Posterior cingulate gyrus (tissue), 11 donors: ENCODE results near the gene AKR1B1.

Experiments
- DNase-seq, 10 donors: peaks; one replicate each; pipeline versions ENCODE4 v3.0.0 to v3.0.0-alpha.2; 2020 to 2021; ENCODE audit warnings: mixed read lengths in 3 of 10
- intact Hi-C: fragments of 100-400 bp; cut with DNase I; formaldehyde crosslinking; loops from one replicate; pipeline ENCODE4 v1.15.1; 2023

Gene AKR1B1

DNA sequence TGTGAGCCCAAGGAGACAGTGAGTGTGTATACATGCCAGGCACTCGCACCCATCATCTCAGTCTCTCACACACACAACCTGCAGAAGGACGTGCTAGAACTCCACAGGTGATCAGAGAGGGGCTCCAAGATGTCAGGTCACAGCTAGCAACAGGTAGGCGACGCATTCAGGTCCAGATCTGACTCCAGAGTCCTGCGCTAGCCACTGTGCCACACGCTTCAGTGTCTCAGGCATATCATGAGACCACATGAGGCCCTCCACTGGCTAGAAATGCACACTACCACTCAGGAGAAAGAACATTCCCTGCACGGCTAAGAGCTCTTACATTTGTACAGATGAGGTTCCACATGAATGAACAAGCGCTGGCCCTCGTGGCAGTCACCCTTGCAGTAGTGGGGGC lies 11.5 kb downstream of the AKR1B1 start:
- DNase-seq, result peak in 1 of 10 donors; percentile 5
- intact Hi-C loops, result no loop called here

GRCh38 chr7:134446923-134447322 lies 12.0 kb downstream of the AKR1B1 start:
- intact Hi-C loops, result no loop called here
- DNase-seq, result peak in 1 of 10 donors; percentile 70

GRCh38 chr7:134446446-134446845 lies 12.5 kb downstream of the AKR1B1 start:
- peak in 1 of 10 donors; percentile 61 for DNase-seq
- intact Hi-C loops, result no loop called here

DNA sequence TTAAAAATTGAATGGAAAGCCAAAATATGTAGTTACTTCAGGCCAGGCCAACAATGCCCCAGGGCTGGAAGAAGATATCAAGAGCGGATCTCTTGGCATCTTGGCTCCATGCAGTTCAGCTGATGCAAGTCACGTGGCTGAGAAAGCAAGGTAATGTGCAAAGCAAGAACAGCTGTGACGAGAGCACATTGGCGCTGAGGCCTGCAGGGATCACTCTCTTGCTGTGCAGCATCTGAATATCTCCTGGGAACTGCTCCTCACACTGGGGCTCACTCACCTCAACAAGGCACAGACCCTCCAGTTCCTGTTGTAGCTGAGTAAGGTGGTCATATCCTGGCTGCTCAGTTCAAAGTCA lies 14.0 kb downstream of the AKR1B1 start:
- peak in 1 of 10 donors; percentile 67 for DNase-seq
- intact Hi-C loops, result no loop called here

GRCh38 chr7:134444198-134444960 lies 14.5 kb downstream of the AKR1B1 start:
- peak; percentile 33 to 95 (median 58) for DNase-seq
- intact Hi-C loops, result no loop called here

- DNase-seq, result peak in 1 of 10 donors; percentile 44
- intact Hi-C loops, result no loop called here
Measured at GRCh38 chr7:134443396-134444070, 15.4 kb downstream of the AKR1B1 start.

DNA sequence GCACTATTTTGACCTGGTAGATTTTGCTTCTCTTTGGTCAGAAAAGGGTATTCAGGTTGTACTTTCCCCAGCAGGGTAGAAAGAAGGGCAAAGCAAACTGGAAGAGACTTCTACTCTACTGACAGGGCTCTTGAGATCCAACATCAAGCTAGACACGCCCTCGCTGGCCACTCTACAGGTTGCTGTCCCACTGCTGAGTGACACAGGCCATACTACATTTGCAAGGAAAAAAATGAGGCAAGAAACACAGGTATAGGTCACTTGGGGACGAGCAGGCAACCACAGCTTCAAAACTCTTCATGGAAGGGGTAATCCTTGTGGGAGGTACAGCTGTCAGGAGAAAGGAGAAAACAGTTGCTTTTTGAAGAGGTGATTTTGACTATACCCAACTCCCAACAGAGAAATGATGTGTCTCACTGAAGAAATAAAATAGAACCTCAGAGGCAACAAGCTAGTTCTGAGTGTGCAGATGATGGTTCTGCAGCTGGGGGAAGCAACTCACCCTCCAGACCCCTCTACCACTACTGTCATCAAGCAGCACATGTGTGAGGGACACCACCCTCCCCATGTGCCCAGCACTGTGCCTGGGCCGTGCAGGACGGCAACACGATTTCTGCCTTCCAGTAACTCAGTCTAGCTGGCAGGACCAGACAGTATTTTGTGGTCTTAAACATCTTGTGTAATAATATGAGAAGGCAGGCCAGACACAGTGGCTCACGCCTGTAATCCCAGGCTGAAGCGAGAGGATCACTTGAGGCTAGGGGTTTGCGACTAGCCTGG lies 16.3 kb downstream of the AKR1B1 start:
- peak in 1 of 10 donors; percentile 54 for DNase-seq
- intact Hi-C loops, result no loop called here

GRCh38 chr7:134441264-134441663 lies 17.6 kb downstream of the AKR1B1 start:
- intact Hi-C loops, result no loop called here
- peak in 1 of 10 donors; percentile 80 for DNase-seq

DNA sequence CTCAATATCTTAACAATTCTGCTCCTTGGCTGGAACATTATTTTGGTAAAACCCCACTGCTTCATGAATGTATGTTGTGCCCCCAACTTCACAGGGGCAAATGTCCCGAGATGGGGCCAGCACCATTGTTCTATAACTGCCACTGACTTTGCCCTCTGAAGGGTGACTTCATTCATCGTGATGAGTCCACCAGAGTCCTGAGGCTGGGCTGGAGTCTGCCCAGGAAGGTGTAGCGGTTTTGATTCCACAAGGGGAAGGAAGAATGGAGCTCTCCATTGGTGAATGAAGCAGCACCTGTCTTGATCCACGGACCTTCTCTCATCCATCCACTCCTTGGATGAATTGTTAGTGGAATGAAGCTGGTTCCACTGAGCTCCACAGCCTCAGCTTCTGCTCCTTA lies 18.4 kb downstream of the AKR1B1 start:
- peak in 1 of 10 donors; percentile 28 for DNase-seq
- intact Hi-C loops, result no loop called here

DNA sequence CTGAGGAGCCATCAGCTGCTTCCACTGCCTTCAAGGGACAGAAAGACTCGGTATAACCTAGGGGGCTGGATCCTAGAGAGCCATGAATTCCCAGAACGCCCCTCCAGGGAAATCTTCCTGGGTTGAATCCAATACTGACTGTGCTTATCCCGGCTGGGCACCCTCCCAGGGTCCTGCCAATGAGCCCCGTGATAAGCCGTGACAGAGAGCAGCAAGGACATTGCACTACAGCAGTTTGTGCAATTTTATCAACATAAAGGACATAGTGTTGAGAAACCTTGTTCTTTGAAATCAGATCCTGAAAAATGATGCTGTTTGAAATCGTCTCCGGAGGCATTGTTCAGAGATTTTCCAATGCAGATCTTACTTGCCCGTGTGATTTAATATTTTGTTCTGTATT lies 18.8 kb downstream of the AKR1B1 start:
- peak in 1 of 10 donors; percentile 12 for DNase-seq
- intact Hi-C loops, result no loop called here

- intact Hi-C loops, result no loop called here
- DNase-seq, result no peak
Measured at GRCh38 chr7:134438946-134439345, 20.0 kb downstream of the AKR1B1 start.

- intact Hi-C loops, result no loop called here
- DNase-seq, result peak in 1 of 10 donors; percentile 10
Measured at GRCh38 chr7:134435161-134435920, 23.6 kb downstream of the AKR1B1 start.

DNA sequence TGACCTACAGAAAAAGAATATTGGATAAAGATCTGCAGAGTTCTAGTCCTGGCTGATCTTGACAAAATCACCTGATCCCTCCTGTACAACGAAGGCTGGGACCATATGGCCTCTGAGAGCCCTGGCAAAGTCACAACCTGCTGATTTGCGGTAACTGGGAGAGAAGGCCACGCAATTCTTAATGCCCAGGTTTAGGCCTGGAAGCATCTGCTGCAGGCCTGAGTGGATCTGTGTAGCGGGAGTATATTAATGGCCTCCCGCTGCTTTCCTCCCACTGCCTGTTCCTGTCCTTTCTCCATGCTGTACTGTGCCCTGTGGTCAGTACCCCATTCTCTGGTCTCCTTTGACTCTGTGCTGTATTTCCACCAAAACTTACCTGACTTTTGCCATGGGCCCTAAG lies 24.2 kb downstream of the AKR1B1 start:
- peak in 1 of 10 donors; percentile 29 for DNase-seq
- intact Hi-C loops, result no loop called here

- intact Hi-C loops, result loop anchor here (2.0 kb wide), 1 partner anchor 81 kb away; no protein-coding TSS in a partner anchor
- peak in 1 of 10 donors; percentile 13 for DNase-seq
Measured at GRCh38 chr7:134433430-134433829, 25.5 kb downstream of the AKR1B1 start.

- DNase-seq, result peak; percentile 50 to 95 (median 73)
- intact Hi-C loops, result loop anchor here (1.0 to 2.0 kb wide), 2 partner anchors 82 to 174 kb away; no protein-coding TSS in a partner anchor
Measured at GRCh38 chr7:134432296-134433152, 26.4 kb downstream of the AKR1B1 start.

DNA sequence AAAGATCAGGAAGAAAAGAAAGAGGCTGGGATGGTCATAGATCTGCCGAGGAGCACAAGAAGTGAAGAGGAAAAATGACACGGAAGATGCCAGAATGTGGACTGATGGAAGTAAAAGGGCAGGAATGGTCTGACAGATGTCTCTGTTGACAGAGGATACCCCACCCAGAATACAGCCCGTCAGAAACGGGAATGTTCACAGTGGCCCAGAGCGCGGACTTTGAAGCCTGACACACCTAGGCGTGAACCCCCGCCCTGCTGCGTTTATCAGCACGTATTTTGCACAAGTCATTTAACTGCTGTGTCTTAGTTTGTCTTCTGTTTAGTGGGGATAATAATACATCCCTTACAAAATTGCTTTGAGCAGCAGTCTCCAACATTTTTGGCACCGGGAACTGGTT lies 27.1 kb downstream of the AKR1B1 start:
- no peak for DNase-seq
- intact Hi-C loops, result loop anchor here (1.0 to 2.0 kb wide), 2 partner anchors 83 to 174 kb away; no protein-coding TSS in a partner anchor

DNA sequence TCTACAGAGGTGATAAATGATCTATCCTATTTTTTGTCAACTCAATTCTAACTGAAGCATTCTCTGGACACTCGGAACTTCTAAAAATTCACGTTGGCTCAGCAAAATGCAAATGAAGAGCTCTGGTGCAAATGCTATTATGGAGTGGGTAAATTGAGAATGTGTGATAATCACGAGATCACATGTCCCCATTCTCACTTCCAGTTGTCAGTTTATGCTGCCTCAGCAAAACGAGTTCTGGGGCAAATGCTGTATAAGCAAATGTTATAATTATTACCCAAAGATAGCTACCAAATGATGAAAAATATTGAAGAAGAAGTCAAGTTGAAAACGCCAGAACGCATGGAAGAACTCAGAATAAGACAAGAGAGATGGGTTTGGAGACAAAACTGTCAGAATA lies 29.4 kb downstream of the AKR1B1 start:
- intact Hi-C loops, result no loop called here
- no peak for DNase-seq

GRCh38 chr7:134428942-134429341 lies 30.0 kb downstream of the AKR1B1 start:
- intact Hi-C loops, result no loop called here
- no peak for DNase-seq

DNA sequence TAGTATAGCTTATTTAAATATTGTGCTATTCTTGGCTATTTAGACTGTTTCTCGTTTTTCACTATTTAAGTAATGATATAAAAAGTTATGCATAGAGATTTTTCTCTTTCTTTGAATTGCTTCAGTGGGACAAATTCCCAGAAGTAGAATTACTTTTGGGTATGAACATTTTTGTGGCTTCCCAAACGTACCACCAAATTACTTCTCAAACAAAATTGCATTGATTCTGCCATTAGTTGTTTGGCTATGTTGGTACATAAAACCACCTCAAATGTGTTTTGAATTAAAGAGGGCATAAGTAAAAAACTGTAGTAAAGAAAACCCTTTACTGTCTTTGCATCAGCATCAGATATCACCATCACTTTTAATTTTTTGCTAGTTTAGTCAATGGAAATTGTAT lies 31.0 kb downstream of the AKR1B1 start:
- intact Hi-C loops, result no loop called here
- DNase-seq, result no peak
